Measurements from ENCODE around the gene MAP1A. TPM values are rescaled to one million over a fixed set of nuclear protein-coding genes. Genes with fewer than 3 reads are reported as not detected.

The MAP1A gene
- polyA plus RNA-seq, 1 donor (not counting 4 experiments of a cell fraction or from before 2014, with no cell fraction given), result 0.13 TPM

- dilution Hi-C loops (cut with MboI; ENCODE audit: extremely low pct_ligation_motif_present, low sequenced_read_pairs), result no loop called here
- Histone ChIP-seq H3K9me1 (ENCODE audit: control insufficient read depth, extremely low read depth, insufficient read depth, low read length) (no peaks in the 10 kb centered on the region), H2AFZ (ENCODE audit: control insufficient read depth, low read length) (no peak overlapping the region), H4K20me1 (ENCODE audit: control insufficient read depth, extremely low read depth, insufficient read depth, low read length) (no peaks in the 10 kb centered on the region), H3K4me1 (ENCODE audit: control insufficient read depth, extremely low read depth, insufficient read depth, low read length) (no peaks in the 10 kb centered on the region), H3K9me3 (ENCODE audit: control insufficient read depth, low read depth, low read length) (no peaks in the 10 kb centered on the region), H3K9ac (ENCODE audit: control insufficient read depth, extremely low read depth, insufficient read depth, low read length) (no peak overlapping the region), H3K36me3 (ENCODE audit: control insufficient read depth in 2 of 2, extremely low read depth in 1 of 2, insufficient read depth in 2 of 2, low read length in 2 of 2) (no peaks in the 10 kb centered on the region), H3K4me3 (ENCODE audit: control insufficient read depth in 2 of 3, extremely low read depth in 1 of 3, insufficient read depth in 2 of 3, low read depth in 1 of 3, low read length in 3 of 3) (no peak overlapping the region), H3K79me2 (ENCODE audit: control insufficient read depth, insufficient read depth, low read length) (no peaks in the 10 kb centered on the region), H3K4me2 (ENCODE audit: control insufficient read depth, extremely low read depth, insufficient read depth, low read depth, low read length) (no peak overlapping the region), H3K27me3 (ENCODE audit: control insufficient read depth, extremely low read depth, insufficient read depth, low read length) (no peaks in the 10 kb centered on the region), H3K27ac (ENCODE audit: control insufficient read depth, insufficient read depth, low read length) (no peak overlapping the region)
- no peak for TF ChIP-seq EZH2 (IDR thresholded peaks at IDR 0.05; ENCODE audit: low read length)
- TF ChIP-seq, protein P1, sequence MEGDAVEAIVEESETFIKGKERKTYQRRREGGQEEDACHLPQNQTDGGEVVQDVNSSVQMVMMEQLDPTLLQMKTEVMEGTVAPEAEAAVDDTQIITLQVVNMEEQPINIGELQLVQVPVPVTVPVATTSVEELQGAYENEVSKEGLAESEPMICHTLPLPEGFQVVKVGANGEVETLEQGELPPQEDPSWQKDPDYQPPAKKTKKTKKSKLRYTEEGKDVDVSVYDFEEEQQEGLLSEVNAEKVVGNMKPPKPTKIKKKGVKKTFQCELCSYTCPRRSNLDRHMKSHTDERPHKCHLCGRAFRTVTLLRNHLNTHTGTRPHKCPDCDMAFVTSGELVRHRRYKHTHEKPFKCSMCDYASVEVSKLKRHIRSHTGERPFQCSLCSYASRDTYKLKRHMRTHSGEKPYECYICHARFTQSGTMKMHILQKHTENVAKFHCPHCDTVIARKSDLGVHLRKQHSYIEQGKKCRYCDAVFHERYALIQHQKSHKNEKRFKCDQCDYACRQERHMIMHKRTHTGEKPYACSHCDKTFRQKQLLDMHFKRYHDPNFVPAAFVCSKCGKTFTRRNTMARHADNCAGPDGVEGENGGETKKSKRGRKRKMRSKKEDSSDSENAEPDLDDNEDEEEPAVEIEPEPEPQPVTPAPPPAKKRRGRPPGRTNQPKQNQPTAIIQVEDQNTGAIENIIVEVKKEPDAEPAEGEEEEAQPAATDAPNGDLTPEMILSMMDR (optimal IDR thresholded peaks at IDR 0.05 in 1 of 3, IDR thresholded peaks at IDR 0.05 in 1 of 3, conservative IDR thresholded peaks at IDR 0.05 in 1 of 3; ENCODE audit: extremely low read depth in 1 of 3, insufficient read depth in 2 of 3, low read length in 3 of 3), result no peak
- FAIRE-seq, result no peak
- no peak for DNase-seq (ENCODE audit: low read depth, low spot score)
Measured at GRCh38 chr15:43541785-43542184, 24.4 kb downstream of the MAP1A start.

DNA sequence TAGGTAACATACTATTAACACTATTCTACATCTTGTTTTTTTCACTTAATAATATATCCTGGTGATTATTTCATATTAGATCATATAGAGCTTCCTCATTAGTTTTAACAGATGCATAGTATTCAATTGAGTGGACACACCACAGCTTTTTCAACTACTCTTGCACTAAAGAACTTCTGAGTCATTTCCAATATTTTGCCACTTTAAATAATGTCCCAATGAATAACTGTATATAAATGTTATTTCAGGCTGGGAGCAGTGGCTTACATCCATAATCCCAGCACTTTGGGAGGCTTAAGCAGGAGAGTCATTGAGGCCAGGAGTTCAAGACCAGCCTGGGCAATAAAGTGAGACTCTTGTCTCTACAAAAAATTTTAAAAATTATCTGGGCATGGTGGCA lies 26.9 kb downstream of the MAP1A start:
- Histone ChIP-seq H3K9me3 (ENCODE audit: control insufficient read depth, low read depth, low read length) (no peaks in the 10 kb centered on the region), H3K27ac (ENCODE audit: control insufficient read depth, insufficient read depth, low read length) (no peak overlapping the region), H3K4me1 (ENCODE audit: control insufficient read depth, extremely low read depth, insufficient read depth, low read length) (no peaks in the 10 kb centered on the region), H3K9ac (ENCODE audit: control insufficient read depth, extremely low read depth, insufficient read depth, low read length) (no peak overlapping the region), H3K27me3 (ENCODE audit: control insufficient read depth, extremely low read depth, insufficient read depth, low read length) (no peaks in the 10 kb centered on the region), H3K9me1 (ENCODE audit: control insufficient read depth, extremely low read depth, insufficient read depth, low read length) (no peaks in the 10 kb centered on the region), H4K20me1 (ENCODE audit: control insufficient read depth, extremely low read depth, insufficient read depth, low read length) (no peaks in the 10 kb centered on the region), H3K36me3 (ENCODE audit: control insufficient read depth in 2 of 2, extremely low read depth in 1 of 2, insufficient read depth in 2 of 2, low read length in 2 of 2) (peaks cover 2 to 5% of the 10 kb centered on the region in 2 experiments), H3K4me3 (ENCODE audit: control insufficient read depth in 2 of 3, extremely low read depth in 1 of 3, insufficient read depth in 2 of 3, low read depth in 1 of 3, low read length in 3 of 3) (no peak overlapping the region), H2AFZ (ENCODE audit: control insufficient read depth, low read length) (no peak overlapping the region), H3K4me2 (ENCODE audit: control insufficient read depth, extremely low read depth, insufficient read depth, low read depth, low read length) (no peak overlapping the region), H3K79me2 (ENCODE audit: control insufficient read depth, insufficient read depth, low read length) (no peaks in the 10 kb centered on the region)
- no peak for FAIRE-seq
- dilution Hi-C loops (cut with MboI; ENCODE audit: extremely low pct_ligation_motif_present, low sequenced_read_pairs), result no loop called here
- no peak for TF ChIP-seq EZH2 (IDR thresholded peaks at IDR 0.05; ENCODE audit: low read length)
- TF ChIP-seq, protein P1 (optimal IDR thresholded peaks at IDR 0.05 in 1 of 3, IDR thresholded peaks at IDR 0.05 in 1 of 3, conservative IDR thresholded peaks at IDR 0.05 in 1 of 3; ENCODE audit: extremely low read depth in 1 of 3, insufficient read depth in 2 of 3, low read length in 3 of 3), result no peak
- no peak for DNase-seq (ENCODE audit: low read depth, low spot score)
